HepG2 (cell line): Measurements from ENCODE around the gene WWP2. TPM values are rescaled to one million over a fixed set of nuclear protein-coding genes. Genes with fewer than 3 reads are reported as not detected.

Source experiments
- HDAC1 ChIP-seq: sonication (generic); formaldehyde crosslinking; IDR thresholded peaks from 2 replicates; pipeline ENCODE4 v1.5.1; 2020; ENCODE audit warnings: mild to moderate bottlenecking, missing genetic modification reagents
- STAT6 ChIP-seq: sonication (generic); formaldehyde crosslinking; IDR thresholded peaks from 2 replicates; pipeline ENCODE4 v1.4.0; 2020; ENCODE audit warnings: missing genetic modification reagents, mild to moderate bottlenecking, borderline replicate concordance
- TFAP4 ChIP-seq: sonication (generic); IDR thresholded peaks from 2 replicates; pipeline ENCODE4 v1.6.1; 2016; ENCODE audit warnings: low read depth, borderline replicate concordance
- ZBTB40 ChIP-seq, 2 experiments: fragments of 450-650 bp in 1 of 2; sonication (generic) in 1 of 2; formaldehyde crosslinking in 1 of 2; IDR thresholded peaks; 2 replicates each; pipeline versions ENCODE4 v1.6.1 to v1.8.0; 2016 to 2022; ENCODE audit warnings: antibody characterized with exemption in 1 of 2, mild to moderate bottlenecking in 1 of 2, missing genetic modification reagents in 1 of 2
- ZNF205 ChIP-seq: IDR thresholded peaks from 2 replicates; pipeline ENCODE4 v1.6.1; 2018; ENCODE audit warnings: missing biosample characterization, missing genetic modification reagents
- ZNF605 ChIP-seq: sonication (generic); formaldehyde crosslinking; IDR thresholded peaks from 2 replicates; pipeline ENCODE4 v1.8.0; 2022; ENCODE audit warnings: mild to moderate bottlenecking, missing genetic modification reagents
- ZSCAN29 ChIP-seq: sonication (generic); formaldehyde crosslinking; conservative IDR thresholded peaks from 2 replicates; pipeline ENCODE4 v1.4.0; 2020; ENCODE audit warnings: mild to moderate bottlenecking, missing genetic modification reagents
- ZSCAN5A ChIP-seq: sonication (generic); formaldehyde crosslinking; IDR thresholded peaks from 2 replicates; pipeline ENCODE4 v1.8.0; 2022; ENCODE audit warnings: mild to moderate bottlenecking, missing genetic modification reagents, borderline replicate concordance
- polyA plus RNA-seq, 8 experiments: library from polyadenylated mRNA; depleted of rRNA in 3 of 8; stranded (reverse) in 7 of 8; unstranded in 1 of 8; fragments of >200 nt; fragmentation: Illumina TruSeq in 4 of 8; extraction: Trizol in 4 of 8; gene quantifications; 2 replicates each; pipeline versions ENCODE4 v1.2.1 to v1.2.3, GENCODE V29; 2011 to 2016; ENCODE audit warnings: low read depth in 4 of 8, missing spikeins in 1 of 8, mixed read lengths in 1 of 8; ENCODE audit not compliant: insufficient read depth in 1 of 8
- total RNA-seq, 5 experiments: library from RNA; depleted of rRNA; stranded (reverse); fragments of >200 nt; fragmentation: Illumina TruSeq; extraction: Trizol; gene quantifications; 2 replicates each; pipeline ENCODE4 v1.2.3, GENCODE V29; 2016; ENCODE audit warnings: low read depth in 1 of 5
- TF ChIP-seq, protein P1 (sequence below): sonication (generic); formaldehyde crosslinking; IDR thresholded peaks from 2 replicates; pipeline ENCODE4 v1.9.0; 2022; ENCODE audit warnings: low read depth, missing genetic modification reagents

WWP2 gene
- total and polyA plus RNA-seq, 2 of the 13 experiments (the other 11 are each of a cell fraction or from before 2014, with no cell fraction given): 11.4 to 28.2 TPM

DNA sequence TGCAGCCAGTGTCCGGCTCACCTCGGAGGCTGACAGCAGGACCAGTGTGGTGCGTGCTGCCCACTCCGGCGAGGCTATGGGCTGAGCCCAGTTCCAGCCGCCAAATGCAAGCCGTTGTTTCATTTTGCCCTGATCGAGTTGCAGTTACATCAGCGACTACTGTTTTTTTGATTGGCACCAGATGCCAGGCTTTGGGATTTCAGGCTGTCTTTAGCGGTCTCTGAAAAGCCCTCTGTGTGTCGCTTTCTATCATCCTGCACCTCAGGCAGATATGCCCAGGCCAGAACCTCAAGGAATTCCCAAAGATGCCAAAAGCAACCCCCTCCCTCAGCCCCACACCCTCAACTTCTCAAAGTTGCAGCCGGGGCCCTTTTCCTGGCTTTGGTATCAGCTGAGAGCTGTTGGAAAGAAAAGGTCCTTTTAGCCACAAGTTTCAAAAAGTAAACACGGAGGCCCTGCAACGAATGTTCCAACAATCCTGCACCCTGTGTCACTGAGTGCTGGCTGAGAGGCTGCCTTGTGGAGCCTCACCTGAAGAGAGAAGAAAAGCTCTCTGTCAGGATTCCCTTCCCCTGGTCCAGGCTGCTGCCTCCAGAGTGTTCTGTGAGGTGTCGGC is 58.9 kb downstream of the WWP2 start (continued):
- TF ChIP-seq ZBTB40 (IDR thresholded peaks at IDR 0.05): no peak
- peak; percentile 24; the same call in 1 of the 2 replicates for TF ChIP-seq ZBTB40 (CRISPR knock-in tag; IDR thresholded peaks at IDR 0.05)
- peak; percentile 93 for TF ChIP-seq TFAP4
- TF ChIP-seq, protein P1, sequence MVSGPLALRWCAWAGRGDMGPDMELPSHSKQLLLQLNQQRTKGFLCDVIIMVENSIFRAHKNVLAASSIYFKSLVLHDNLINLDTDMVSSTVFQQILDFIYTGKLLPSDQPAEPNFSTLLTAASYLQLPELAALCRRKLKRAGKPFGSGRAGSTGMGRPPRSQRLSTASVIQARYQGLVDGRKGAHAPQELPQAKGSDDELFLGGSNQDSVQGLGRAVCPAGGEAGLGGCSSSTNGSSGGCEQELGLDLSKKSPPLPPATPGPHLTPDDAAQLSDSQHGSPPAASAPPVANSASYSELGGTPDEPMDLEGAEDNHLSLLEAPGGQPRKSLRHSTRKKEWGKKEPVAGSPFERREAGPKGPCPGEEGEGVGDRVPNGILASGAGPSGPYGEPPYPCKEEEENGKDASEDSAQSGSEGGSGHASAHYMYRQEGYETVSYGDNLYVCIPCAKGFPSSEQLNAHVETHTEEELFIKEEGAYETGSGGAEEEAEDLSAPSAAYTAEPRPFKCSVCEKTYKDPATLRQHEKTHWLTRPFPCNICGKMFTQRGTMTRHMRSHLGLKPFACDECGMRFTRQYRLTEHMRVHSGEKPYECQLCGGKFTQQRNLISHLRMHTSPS (CRISPR knock-in tag): peak; percentile 32; the same call in 1 of the 2 replicates
- TF ChIP-seq ZSCAN5A: no peak
- TF ChIP-seq ZSCAN29 (CRISPR knock-in tag): peak; percentile 14; the same call in 1 of the 2 replicates
- TF ChIP-seq HDAC1 (CRISPR knock-in tag): peak; percentile 67; the same call in 1 of the 2 replicates
- peak; percentile 68 for TF ChIP-seq ZNF605 (CRISPR knock-in tag)
- 0 out of 2 replicates have a peak, but pooled peaks have one; percentile 39 for TF ChIP-seq ZNF205
- no peak for TF ChIP-seq STAT6 (CRISPR knock-in tag)
